HS-27A (cell line): Measurements from ENCODE around the gene TNFAIP8L2.
"Not testable (repeated sequence)": the region's sequence is repeated elsewhere in the genome, so short reads cannot be mapped to it uniquely, and the experiment has no call there.

ENCODE experiments used
- DNase-seq: peaks from one replicate; pipeline ENCODE4 v3.0.0-alpha.2; 2012; ENCODE audit warnings: low read depth, missing footprints

TNFAIP8L2 gene

DNA sequence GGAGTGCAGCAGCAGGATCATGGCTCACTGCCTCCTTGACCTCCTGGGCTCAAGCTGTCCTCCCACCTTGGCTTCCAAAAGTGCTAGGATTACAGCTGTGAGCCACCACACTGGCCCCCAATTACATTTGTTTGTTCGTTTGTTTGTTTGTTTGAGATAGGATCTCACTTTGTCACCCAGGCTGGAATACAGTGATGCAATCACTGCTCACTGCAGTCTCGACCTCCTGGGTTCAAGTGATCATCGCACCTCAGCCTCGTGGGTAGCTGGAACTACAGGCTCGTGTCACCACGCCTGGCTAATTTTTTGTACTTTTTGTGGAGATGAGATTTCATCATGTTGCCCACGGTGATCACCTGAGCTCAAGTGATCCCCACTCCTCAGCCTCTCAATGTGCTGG lies 35.6 kb downstream of the TNFAIP8L2 start:
- DNase-seq: no peak

DNA sequence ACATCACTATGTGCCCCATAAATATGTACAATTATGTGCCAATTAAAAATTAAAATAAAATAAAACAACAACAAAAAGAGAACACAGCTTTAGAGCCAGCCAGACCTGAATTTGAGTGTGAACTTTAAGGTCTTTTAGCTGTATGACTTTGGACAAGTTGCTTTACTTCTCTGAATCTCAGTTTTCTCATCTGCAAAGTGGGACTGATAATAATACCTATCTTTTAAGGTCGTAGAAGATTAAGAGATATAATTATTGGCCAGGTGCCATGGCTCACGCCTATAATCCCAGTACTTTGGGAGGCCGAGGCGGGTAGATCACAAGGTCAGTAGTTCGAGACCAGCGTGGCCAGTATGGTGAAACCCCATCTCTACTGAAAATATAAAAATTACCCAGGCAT lies 36.9 kb downstream of the TNFAIP8L2 start:
- no peak for DNase-seq

DNA sequence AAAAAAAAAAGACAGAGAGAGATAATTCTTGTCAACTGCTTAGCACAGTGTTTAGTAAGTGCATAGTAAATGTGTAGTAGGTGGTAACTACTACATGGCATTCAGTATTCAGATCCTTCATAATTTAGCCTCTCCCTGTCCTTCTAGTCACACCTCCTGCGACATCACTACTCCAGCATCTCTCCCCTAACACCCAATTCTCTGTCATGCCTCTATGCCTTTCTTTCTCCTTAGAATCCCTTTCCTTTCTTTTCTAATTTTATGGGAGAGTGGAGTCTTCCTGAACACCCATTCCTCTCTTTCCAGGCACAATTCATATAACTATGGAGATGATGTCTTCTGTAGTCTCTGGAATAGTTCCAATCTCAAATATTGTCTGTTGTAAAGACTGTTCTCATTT lies 37.4 kb downstream of the TNFAIP8L2 start:
- DNase-seq: no peak

DNA sequence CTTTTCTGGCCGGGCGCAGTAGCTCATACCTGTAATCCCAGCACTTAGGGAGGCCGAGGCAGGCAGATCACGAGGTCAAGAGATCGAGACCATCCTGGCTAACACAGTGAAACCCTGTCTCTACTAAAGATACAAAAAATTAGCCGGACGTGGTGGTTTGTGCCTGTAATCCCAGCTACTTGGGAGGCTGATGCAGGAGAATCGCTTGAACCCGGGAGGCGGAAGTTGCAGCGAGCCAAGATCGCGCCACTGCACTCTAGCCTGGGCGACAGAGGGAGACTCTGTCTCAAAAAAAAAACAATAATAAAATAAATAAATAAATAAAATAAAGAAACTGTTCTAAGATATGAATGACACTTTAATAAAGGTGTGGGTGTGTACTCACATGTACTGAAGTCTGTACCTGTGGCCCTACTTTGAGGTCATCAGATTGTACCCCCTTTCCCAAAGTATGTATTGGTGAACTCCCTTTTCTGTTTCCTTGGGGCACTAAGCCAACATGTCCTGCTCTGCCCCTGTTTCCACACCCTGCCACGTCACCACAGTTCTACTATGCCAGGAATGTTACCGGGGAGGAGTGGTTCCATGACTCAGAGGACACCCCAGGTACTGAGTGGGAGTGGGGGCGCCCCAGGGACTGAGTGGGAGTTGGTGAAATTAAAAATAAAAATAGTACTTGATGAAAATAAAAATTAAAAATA lies 38.6 kb downstream of the TNFAIP8L2 start:
- peak; percentile 90 for DNase-seq

DNA sequence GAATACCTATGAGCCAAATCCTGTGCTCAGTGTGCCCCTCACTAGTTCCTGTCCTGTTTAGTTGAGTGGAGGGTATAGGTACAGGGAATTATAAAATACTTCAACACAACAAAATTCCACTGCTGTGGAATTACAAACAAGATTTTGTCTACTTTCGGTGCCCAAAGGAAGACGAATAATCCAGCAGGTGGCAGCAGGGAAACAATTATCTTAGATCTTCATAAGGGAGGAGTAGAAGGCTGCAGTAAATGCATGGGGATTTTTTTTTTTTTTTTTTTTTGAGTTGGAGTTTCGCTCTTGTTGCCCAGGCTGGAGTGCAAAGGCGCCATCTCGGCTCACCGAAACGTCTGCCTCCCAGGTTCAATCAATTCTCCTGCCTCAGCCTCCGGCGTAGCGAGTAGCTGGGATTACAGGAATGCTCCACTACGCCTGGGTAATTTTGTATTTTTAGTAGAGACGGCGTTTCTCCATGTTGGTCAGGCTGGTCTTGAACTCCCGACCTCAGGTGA lies 39.9 kb downstream of the TNFAIP8L2 start:
- DNase-seq: peak; percentile 83

DNA sequence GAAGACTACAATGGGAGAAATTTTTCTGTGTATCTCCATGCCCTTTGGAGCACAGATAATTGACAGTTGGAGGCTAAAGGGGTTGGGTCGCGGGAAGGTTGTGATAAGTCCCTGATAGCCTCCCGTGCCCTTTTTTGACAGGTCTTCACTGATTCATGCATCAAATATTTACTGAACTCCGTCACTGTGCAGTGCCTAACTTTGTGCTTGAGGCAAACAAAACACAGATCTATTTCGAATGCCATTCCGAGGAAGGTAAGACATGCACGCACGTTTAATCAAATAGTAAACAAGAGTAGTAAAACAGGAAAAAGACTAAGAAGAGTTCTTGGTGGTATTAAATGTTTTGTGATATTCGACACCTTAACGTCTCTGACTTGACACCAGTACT lies 41.4 kb downstream of the TNFAIP8L2 start:
- no peak for DNase-seq

DNA sequence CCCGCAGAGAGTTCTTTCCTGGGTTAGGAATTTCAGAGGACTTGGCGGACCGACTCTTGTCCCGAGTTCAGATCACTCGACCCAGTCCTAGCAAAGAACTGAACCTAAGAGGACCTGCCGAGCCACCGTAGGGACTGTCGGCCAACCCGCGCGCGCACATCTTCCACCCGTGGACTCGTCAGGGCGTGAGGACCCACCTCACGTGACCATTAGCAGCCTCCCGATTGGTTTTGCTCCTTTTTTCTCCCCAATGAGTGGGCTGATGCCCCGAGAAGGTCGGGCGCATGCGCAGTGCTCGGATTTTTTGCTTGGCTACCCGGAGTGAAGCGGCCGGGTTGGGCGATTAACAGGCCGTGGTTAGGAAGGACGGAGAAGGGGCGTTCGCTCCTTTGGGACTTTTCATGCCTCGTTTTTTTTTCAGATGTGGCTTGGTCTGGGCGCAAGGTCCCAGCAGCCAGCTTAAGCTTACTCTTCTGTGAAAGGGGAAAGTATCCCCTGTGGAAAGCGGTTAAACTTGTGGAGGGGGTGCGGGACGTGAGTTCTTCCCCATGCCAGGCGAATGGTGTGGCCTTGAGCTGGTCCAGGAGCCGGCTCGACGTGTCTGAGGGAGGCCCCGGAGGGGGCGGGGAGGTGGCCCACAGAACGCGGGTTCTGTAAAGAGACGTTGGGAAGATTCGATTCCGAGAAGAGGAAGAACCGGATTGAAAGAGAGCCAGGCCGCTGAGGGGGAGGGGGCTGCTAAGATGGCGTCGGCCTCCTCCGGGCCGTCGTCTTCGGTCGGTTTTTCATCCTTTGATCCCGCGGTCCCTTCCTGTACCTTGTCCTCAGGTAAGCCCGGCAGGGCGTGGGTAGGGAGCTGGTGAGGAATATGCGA lies 42.0 kb downstream of the TNFAIP8L2 start, which contains the start of gene PIP5K1A:
Gene PIP5K1A, plus strand, starts transcription at position 299 of the 874 bp plus-strand sequence. Its CDS starts 445 bp downstream, at position 744.
- DNase-seq: peak; percentile 93

DNA sequence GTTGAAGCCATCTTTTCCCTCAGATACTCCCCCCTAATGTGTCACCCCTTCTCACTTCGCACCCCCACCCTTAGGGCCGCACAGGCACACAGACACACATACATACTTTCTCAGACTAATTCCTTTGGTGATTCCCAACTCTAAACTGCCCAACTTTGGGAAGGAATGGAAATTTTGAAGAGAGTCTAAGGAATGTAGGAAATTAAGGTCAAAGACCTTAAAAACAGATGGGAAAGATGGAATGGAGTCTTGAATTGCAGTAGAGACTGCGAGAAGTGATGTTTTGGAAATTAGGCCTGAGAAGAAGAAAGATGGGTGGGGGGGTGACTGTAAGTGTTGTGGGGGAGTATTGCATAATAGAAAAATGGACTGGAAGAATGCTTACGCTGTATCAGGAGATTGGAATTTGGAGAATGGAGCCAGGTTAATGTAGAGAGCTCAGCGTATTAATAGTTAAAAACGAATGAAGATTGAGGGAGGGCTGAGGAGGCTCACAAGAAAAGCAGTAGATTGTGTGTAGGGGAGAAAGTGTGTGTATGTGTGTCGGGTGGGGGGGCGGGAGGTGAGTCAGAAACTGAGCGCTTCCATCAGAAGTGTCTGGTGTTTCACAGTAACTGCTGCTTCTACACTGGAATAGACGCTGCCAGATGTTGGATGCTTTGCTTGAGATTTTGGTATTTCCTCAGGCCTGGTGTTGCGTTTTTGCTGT lies 43.6 kb downstream of the TNFAIP8L2 start:
- DNase-seq: peak; percentile 85

DNA sequence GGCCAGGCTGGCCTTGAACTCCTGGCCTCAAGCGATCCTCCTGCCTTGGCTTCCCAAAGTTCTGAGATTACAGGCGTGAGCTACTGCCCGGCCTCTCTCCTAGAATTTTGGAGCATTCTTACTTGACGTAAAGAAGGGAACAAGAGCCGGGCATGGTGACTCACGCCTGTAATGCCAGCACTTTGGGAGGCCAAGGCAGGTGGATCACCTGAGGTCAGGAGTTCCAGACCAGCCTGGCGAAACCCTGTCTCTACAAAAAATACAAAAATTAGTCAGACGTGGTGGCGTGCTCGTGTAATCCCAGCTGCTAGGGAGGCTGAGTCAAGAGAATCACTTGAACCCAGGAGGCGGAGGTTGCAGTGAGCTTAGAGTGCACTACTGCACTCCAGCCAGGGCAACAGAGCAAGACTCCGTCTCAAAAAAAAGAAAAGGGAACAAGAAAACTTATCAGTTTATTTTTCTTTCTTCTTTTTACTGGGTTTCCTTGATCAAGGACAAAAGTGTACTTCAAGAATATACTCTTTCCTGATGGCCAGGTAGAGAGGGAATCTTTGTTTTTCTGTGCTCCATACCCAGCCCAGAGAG lies 49.0 kb downstream of the TNFAIP8L2 start:
- not testable (repeated sequence) for DNase-seq
